ENCODE measurements around the gene PLB1. TPM values are rescaled to one million over a fixed set of nuclear protein-coding genes. Genes with fewer than 3 reads are reported as not detected.

PLB1 gene
- total RNA-seq, 6 experiments from 2014 or later, result 0.66 to 1.9 (median 1.1) TPM

- no peak for TF ChIP-seq CTCF (IDR thresholded peaks at IDR 0.05)
- H3K36me3 ChIP-seq, result no peaks in the 10 kb centered on the region
These were observed 44.8 kb upstream of the PLB1 start for GRCh38 chr2:28450901-28451565.

DNA sequence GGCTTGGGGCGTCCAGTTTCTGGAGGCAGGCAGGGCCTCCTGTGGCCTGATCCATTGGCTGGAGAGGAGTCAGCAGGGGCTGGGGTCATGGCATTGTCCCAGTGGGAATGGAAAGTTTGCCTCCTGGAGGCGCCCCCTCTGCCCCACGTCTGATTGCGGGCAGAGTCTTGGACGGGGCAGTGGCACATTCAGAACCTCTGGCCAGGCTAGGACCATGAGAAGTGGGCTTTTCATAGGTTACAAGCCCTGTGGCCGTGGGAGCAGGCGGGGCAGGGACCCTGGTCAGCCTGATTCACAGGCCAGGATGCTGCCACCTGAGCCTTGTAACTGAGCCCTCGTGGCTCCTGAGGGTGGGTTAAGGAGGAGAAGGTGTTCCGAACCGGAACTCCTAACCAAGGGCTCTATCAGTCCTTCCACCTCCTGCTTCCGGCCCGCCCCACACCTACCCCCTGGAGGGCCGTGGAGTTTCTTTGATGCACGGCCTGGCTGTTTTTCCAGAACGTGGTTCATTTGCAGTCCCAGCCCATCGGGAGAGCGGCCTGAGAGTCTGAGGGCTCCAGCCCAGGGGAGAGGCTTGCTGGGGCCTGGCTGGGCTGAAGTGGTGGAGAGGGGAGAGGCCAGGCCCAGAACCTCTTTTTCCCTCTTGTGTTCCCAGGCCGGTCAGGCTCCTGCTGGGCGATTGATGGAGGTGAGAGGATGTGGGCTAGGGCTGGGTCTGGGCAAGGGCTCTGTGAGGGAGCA is 43.9 kb upstream of the PLB1 start:
- DNase-seq (no peak), ATAC-seq (no peak)
- H3K27ac ChIP-seq, result no peak overlapping the region

More at GRCh38 chr2:28450901-28451565, 44.8 kb upstream of the PLB1 start:
- 66% methylated on average over 9 of the region's 15 CpGs for WGBS (ENCODE audit: insufficient coverage, low coverage, low lambda C conversion rate, missing lambda C conversion rate)
- intact Hi-C loops (cut with DNase I), result loop anchor here in 1 of 2 donors (10.0 kb wide), 1 partner anchor 726 kb away; no protein-coding TSS in a partner anchor
- DNase-seq (no peak), ATAC-seq (no peak)
- Histone ChIP-seq H3K4me1 (no peaks in the 10 kb centered on the region), H3K27me3 (no peaks in the 10 kb centered on the region), H3K27ac (no peak overlapping the region), H3K9me3 (no peaks in the 10 kb centered on the region), H3K4me3 (no peak overlapping the region)

DNA sequence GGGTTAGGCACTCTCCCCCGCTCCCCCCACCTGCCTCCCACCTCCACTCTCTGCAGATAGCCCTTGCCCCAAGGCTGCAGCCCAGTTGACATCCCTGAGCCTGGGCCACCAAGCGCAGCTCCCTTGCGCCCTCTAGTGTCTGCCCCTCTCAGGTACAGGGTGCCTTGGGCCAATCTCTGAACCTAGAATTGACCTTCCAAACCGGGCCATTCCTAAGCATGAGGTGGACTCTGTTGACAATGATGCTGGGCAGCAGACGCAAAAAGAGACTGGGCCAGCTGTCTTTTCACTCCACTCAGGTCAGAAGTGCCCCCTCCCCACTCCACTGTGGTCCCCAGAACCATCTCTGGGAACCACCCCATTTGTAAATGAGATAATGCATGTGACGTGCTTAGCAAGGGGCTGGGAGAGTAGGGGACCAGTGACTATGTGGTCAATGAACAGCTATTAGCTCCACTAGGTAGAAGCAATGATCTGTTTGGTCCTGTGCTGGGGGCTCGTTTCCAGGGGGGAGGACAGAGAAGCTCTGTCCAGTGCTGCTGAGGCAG is 43.3 kb upstream of the PLB1 start:
- DNase-seq, result peak; percentile 80 to 83 (median 83)
- peak; percentile 86 to 94 (median 93) for TF ChIP-seq CTCF (IDR thresholded peaks at IDR 0.05)
- TF ChIP-seq POLR2A (IDR thresholded peaks at IDR 0.05), result no peak
- Histone ChIP-seq H3K4me3 (no peak overlapping the region), H3K9me3 (no peaks in the 10 kb centered on the region), H3K27ac (no peak overlapping the region), H3K4me1 (no peaks in the 10 kb centered on the region), H3K36me3 (no peaks in the 10 kb centered on the region), H3K27me3 (no peaks in the 10 kb centered on the region)
- intact Hi-C loops (cut with DNase I), result loop anchor here in 1 of 2 donors (10.0 kb wide), 1 partner anchor 728 kb away; no protein-coding TSS in a partner anchor
- ATAC-seq, result peak; percentile 89 to 95 (median 90)
- 21% methylated on average over 3 of the region's 7 CpGs for WGBS (ENCODE audit: insufficient coverage, low coverage, low lambda C conversion rate, missing lambda C conversion rate)

More for the DNA sequence above, 43.9 kb upstream of the PLB1 start:
- Histone ChIP-seq H3K36me3 (no peaks in the 10 kb centered on the region), H3K9me3 (no peaks in the 10 kb centered on the region), H3K4me1 (no peaks in the 10 kb centered on the region), H3K27me3 (no peaks in the 10 kb centered on the region), H3K4me3 (no peak overlapping the region)
- no peak for TF ChIP-seq POLR2A (IDR thresholded peaks at IDR 0.05)
- TF ChIP-seq CTCF (IDR thresholded peaks at IDR 0.05), result no peak
- intact Hi-C loops (cut with DNase I), result loop anchor here in 1 of 2 donors (10.0 kb wide), 1 partner anchor 727 kb away; no protein-coding TSS in a partner anchor
- 40% methylated on average over 1 of the region's 19 CpGs for WGBS (ENCODE audit: insufficient coverage, low coverage, low lambda C conversion rate, missing lambda C conversion rate)

- H3K4me1 ChIP-seq, result no peaks in the 10 kb centered on the region
- H3K4me3 ChIP-seq, result no peak overlapping the region
- no peaks in the 10 kb centered on the region for H3K36me3 ChIP-seq
- H3K27ac ChIP-seq, result no peak overlapping the region
- intact Hi-C loops (cut with DNase I), result loop anchor here in 1 of 2 donors (10.0 kb wide), 1 partner anchor 729 kb away; no protein-coding TSS in a partner anchor
- TF ChIP-seq CTCF (IDR thresholded peaks at IDR 0.05), result no peak
- no peak for TF ChIP-seq POLR2A (IDR thresholded peaks at IDR 0.05)
- DNase-seq (no peak), ATAC-seq (no peak)
- no peaks in the 10 kb centered on the region for H3K27me3 ChIP-seq
- 53% methylated on average over 2 of the region's 8 CpGs for WGBS (ENCODE audit: insufficient coverage, low coverage, low lambda C conversion rate, missing lambda C conversion rate)
- no peaks in the 10 kb centered on the region for H3K9me3 ChIP-seq
These were observed 42.5 kb upstream of the PLB1 start for GRCh38 chr2:28453396-28453795.

All from right lobe of liver (tissue), 6 donors.